ENCODE results near the gene AK5. TPM values are rescaled to one million over a fixed set of nuclear protein-coding genes. Genes with fewer than 3 reads are reported as not detected.

The AK5 gene
- total RNA-seq (2014; rRNA removed) = 3.4 and 3.8 TPM in 2 replicates
- Bru-seq, nascent RNA = percentile 36 among the genes with signal in this experiment
- BruChase-seq, experiment 1, labeled RNA remaining after a 6-hour chase = percentile 24 among the genes with signal in this experiment
- BruChase-seq, experiment 2, labeled RNA remaining after a 2-hour chase = percentile 31 among the genes with signal in this experiment
- long read RNA-seq, transcript AK5-203 (14 exons, 3,251 nt) = major isoform, 7 of 19 reads
- long read RNA-seq, partial matches to known transcripts = 2 of 19 reads
- long read RNA-seq, other reads (novel, unspliced or antisense) = 10 of 19 reads

GRCh38 chr1:77281491-77282186, at the start of gene AK5:
Gene AK5 (plus strand): TSS chr1:77282019. CDS start chr1:77282314, 295 bp downstream.
- peak; percentile 77 for ATAC-seq
- Histone ChIP-seq H3K9me2 (replicated peaks; ENCODE audit: low read length) (no peaks in the 10 kb centered on the region), H3K27ac (ENCODE audit: low read length) (no peak within 1 kb of the TSS), H3K79me2 (ENCODE audit: low read length) (no peaks in the 10 kb centered on the region), H3K4me3 (ENCODE audit: low read length) (peak within 1 kb of the TSS; percentile 85), H3K36me3 (ENCODE audit: low read depth, low read length) (no peaks in the 10 kb centered on the region), H3K9me3 (ENCODE audit: low read length) (no peaks in the 10 kb centered on the region), H3K27me3 (ENCODE audit: low read length) (no peaks in the 10 kb centered on the region), H3K4me2 (ENCODE audit: low read length) (peak within 1 kb of the TSS; percentile 100), H4K20me1 (ENCODE audit: low read length) (no peaks in the 10 kb centered on the region), H3K4me1 (ENCODE audit: insufficient read depth, low read length) (peaks cover 13% of the 10 kb centered on the region), H3F3A (ENCODE audit: low read length, unreplicated experiment) (no peaks in the 10 kb centered on the region), H3K9ac (ENCODE audit: low read length) (peak within 1 kb of the TSS; percentile 54), H2AFZ (ENCODE audit: low read length) (peak within 1 kb of the TSS; percentile 94)
- DNase-seq = peak; percentile 46
- POLR2A ChIA-PET (ENCODE audit: unreplicated experiment) = no interaction called here
- BruUV-seq (replicated peaks) = no TSS peak
- TF ChIP-seq EZH2phosphoT487 (IDR thresholded peaks at IDR 0.05; ENCODE audit: borderline replicate concordance, low read length) (no peak), CTCF (conservative IDR thresholded peaks at IDR 0.05; ENCODE audit: low read depth, low read length) (no peak), EZH2 (IDR thresholded peaks at IDR 0.05; ENCODE audit: low read length, unreplicated experiment) (no peak)
- intact Hi-C loops (cut with micrococcal nuclease) = no loop called here
- CTCF ChIA-PET = no interaction called here

- no peaks in the 10 kb centered on the region for H3F3A ChIP-seq (ENCODE audit: low read length, unreplicated experiment)
- POLR2A ChIA-PET (ENCODE audit: unreplicated experiment) = no interaction called here
- BruUV-seq (replicated peaks) = no TSS peak
- TF ChIP-seq CTCF (conservative IDR thresholded peaks at IDR 0.05; ENCODE audit: low read depth, low read length) (no peak), EZH2 (IDR thresholded peaks at IDR 0.05; ENCODE audit: low read length, unreplicated experiment) (no peak)
- no peaks in the 10 kb centered on the region for H3K36me3 ChIP-seq (ENCODE audit: low read depth, low read length)
- no peak overlapping the region for H3K4me3 ChIP-seq (ENCODE audit: low read length)
- H3K9me3 ChIP-seq (ENCODE audit: low read length) = no peaks in the 10 kb centered on the region
- no peaks in the 10 kb centered on the region for H3K79me2 ChIP-seq (ENCODE audit: low read length)
- H3K27ac ChIP-seq (ENCODE audit: low read length) = no peak overlapping the region
- no peaks in the 10 kb centered on the region for H3K9me2 ChIP-seq (replicated peaks; ENCODE audit: low read length)
- no peak overlapping the region for H3K4me2 ChIP-seq (ENCODE audit: low read length)
- H3K9ac ChIP-seq (ENCODE audit: low read length) = no peak overlapping the region
- no peak overlapping the region for H2AFZ ChIP-seq (ENCODE audit: low read length)
- H3K4me1 ChIP-seq (ENCODE audit: insufficient read depth, low read length) = no peaks in the 10 kb centered on the region
- no peaks in the 10 kb centered on the region for H3K27me3 ChIP-seq (ENCODE audit: low read length)
- ATAC-seq (no peak), DNase-seq (no peak)
- CTCF ChIA-PET = no interaction called here
- intact Hi-C loops (cut with micrococcal nuclease) = no loop called here
- H4K20me1 ChIP-seq (ENCODE audit: low read length) = no peaks in the 10 kb centered on the region
Measured at GRCh38 chr1:77232829-77233228, 49.0 kb upstream of the AK5 start.

GRCh38 chr1:77234096-77234495, 47.7 kb upstream of the AK5 start:
- Histone ChIP-seq H3K27ac (ENCODE audit: low read length) (no peak overlapping the region), H3F3A (ENCODE audit: low read length, unreplicated experiment) (no peaks in the 10 kb centered on the region), H3K9me3 (ENCODE audit: low read length) (no peaks in the 10 kb centered on the region), H2AFZ (ENCODE audit: low read length) (no peak overlapping the region), H3K9ac (ENCODE audit: low read length) (no peak overlapping the region), H3K9me2 (replicated peaks; ENCODE audit: low read length) (no peaks in the 10 kb centered on the region), H4K20me1 (ENCODE audit: low read length) (no peaks in the 10 kb centered on the region), H3K4me3 (ENCODE audit: low read length) (no peak overlapping the region), H3K36me3 (ENCODE audit: low read depth, low read length) (no peaks in the 10 kb centered on the region), H3K4me2 (ENCODE audit: low read length) (no peak overlapping the region), H3K27me3 (ENCODE audit: low read length) (no peaks in the 10 kb centered on the region), H3K4me1 (ENCODE audit: insufficient read depth, low read length) (no peaks in the 10 kb centered on the region), H3K79me2 (ENCODE audit: low read length) (no peaks in the 10 kb centered on the region)
- TF ChIP-seq CTCF (conservative IDR thresholded peaks at IDR 0.05; ENCODE audit: low read depth, low read length) (no peak), EZH2phosphoT487 (IDR thresholded peaks at IDR 0.05; ENCODE audit: borderline replicate concordance, low read length) (no peak), EZH2 (IDR thresholded peaks at IDR 0.05; ENCODE audit: low read length, unreplicated experiment) (no peak)
- no peak for DNase-seq
- ChIA-PET CTCF (no interaction called here), POLR2A (ENCODE audit: unreplicated experiment) (no interaction called here)
- intact Hi-C loops (cut with micrococcal nuclease) = no loop called here
- ATAC-seq = no peak
- no TSS peak for BruUV-seq (replicated peaks)
